Measurements from ENCODE around the gene UVSSA. TPM values are rescaled to one million over a fixed set of nuclear protein-coding genes. Genes with fewer than 3 reads are reported as not detected.

The UVSSA gene
- total RNA-seq, 1 experiment from 2014 or later, result 40.4 TPM

GRCh38 chr4:1310031-1310795 lies 36.8 kb upstream of the UVSSA start (continued):
- TF ChIP-seq STAT6 (CRISPR knock-in tag; conservative IDR thresholded peaks at IDR 0.05; ENCODE audit: low read depth), result no peak
- TF ChIP-seq MYBL2 (CRISPR knock-in tag; IDR thresholded peaks at IDR 0.05), result no peak
- no peak for TF ChIP-seq E2F5 (CRISPR knock-in tag; IDR thresholded peaks at IDR 0.05)

- no peaks in the 10 kb centered on the region for H3K27me3 Mint-ChIP-seq (ENCODE audit: low read depth)
- H3K4me1 Mint-ChIP-seq, result peaks cover 26% of the 10 kb centered on the region
- H3K27ac Mint-ChIP-seq, result no peak overlapping the region
- POLR2A ChIA-PET, result no interaction called here
- H3K4me3 Mint-ChIP-seq, result no peak overlapping the region
- CTCF ChIA-PET, result no interaction called here
- H3K36me3 Mint-ChIP-seq, result peaks cover 37% of the 10 kb centered on the region
- H3K9me3 Mint-ChIP-seq, result peaks cover 3% of the 10 kb centered on the region; the same call in 1 of the 2 replicates
- DNase-seq (ENCODE audit: low spot score) (no peak), ATAC-seq (no peak)
- TF ChIP-seq PREB (CRISPR knock-in tag; IDR thresholded peaks at IDR 0.05; ENCODE audit: borderline replicate concordance), result no peak
- no peak for TF ChIP-seq ESRRA (CRISPR knock-in tag; IDR thresholded peaks at IDR 0.05; ENCODE audit: borderline replicate concordance)
- TF ChIP-seq ZNF532 (CRISPR knock-in tag; IDR thresholded peaks at IDR 0.05; ENCODE audit: borderline replicate concordance), result no peak
- no peak for TF ChIP-seq CTCF (IDR thresholded peaks at IDR 0.05)
- no peak for TF ChIP-seq FOXP4 (CRISPR knock-in tag; IDR thresholded peaks at IDR 0.05)
- TF ChIP-seq USF1 (CRISPR knock-in tag; IDR thresholded peaks at IDR 0.05), result no peak
- no peak for TF ChIP-seq SMAD3 (CRISPR knock-in tag; IDR thresholded peaks at IDR 0.05; ENCODE audit: borderline replicate concordance)
- TF ChIP-seq ZNF671 (CRISPR knock-in tag; IDR thresholded peaks at IDR 0.05), result no peak
- TF ChIP-seq ZNF121 (CRISPR knock-in tag; IDR thresholded peaks at IDR 0.05), result no peak
- no peak for TF ChIP-seq CDX4 (CRISPR knock-in tag; IDR thresholded peaks at IDR 0.05; ENCODE audit: borderline replicate concordance)
- no peak for TF ChIP-seq ZNF416 (CRISPR knock-in tag; IDR thresholded peaks at IDR 0.05)
These were observed 36.0 kb upstream of the UVSSA start for GRCh38 chr4:1310796-1311631.
